ENCODE measurements around the gene TAS1R2.

DNA sequence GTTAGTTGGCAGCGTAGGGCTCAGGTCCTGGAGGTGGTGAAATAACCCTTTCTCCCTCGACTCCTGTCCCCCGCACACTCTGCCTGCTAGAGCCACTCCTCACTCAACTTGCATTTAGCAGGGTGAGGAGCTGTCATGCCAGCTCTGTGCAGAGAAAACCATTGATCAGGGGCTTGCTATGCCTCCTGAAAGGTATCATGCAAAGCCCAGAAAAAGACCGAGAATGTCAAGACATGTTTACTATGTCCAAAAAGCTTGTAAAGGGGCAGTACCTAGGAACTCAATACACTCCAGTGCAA, 24.9 kb upstream of the TAS1R2 start:
- TF ChIP-seq, protein P1, sequence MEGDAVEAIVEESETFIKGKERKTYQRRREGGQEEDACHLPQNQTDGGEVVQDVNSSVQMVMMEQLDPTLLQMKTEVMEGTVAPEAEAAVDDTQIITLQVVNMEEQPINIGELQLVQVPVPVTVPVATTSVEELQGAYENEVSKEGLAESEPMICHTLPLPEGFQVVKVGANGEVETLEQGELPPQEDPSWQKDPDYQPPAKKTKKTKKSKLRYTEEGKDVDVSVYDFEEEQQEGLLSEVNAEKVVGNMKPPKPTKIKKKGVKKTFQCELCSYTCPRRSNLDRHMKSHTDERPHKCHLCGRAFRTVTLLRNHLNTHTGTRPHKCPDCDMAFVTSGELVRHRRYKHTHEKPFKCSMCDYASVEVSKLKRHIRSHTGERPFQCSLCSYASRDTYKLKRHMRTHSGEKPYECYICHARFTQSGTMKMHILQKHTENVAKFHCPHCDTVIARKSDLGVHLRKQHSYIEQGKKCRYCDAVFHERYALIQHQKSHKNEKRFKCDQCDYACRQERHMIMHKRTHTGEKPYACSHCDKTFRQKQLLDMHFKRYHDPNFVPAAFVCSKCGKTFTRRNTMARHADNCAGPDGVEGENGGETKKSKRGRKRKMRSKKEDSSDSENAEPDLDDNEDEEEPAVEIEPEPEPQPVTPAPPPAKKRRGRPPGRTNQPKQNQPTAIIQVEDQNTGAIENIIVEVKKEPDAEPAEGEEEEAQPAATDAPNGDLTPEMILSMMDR (IDR thresholded peaks at IDR 0.05), result no peak
- no peak for TF ChIP-seq POLR2A (IDR thresholded peaks at IDR 0.05)

Data from prostate gland (tissue), 2 donors.